IPS-11a (cell line): Measurements from ENCODE around the gene IL11RA.
"Not testable (repeated sequence)": the region's sequence is repeated elsewhere in the genome, so short reads cannot be mapped to it uniquely, and the experiment has no call there.

Experiments used
- H3K4me3 ChIP-seq: one replicate; pipeline ENCODE4 v1.5.1; 2013; ENCODE audit warnings: low read depth, low read length, control low read depth

IL11RA gene

GRCh38 chr9:34628656-34629490 is 23.1 kb upstream of the IL11RA start, which contains the start of gene ARID3C:
TSS of gene ARID3C (minus strand) at chr9:34629066. CDS start at chr9:34628014, 1,052 bp downstream.
- peak within 1 kb of the TSS; percentile 29 for H3K4me3 ChIP-seq

- peak overlapping the region; percentile 29 for H3K4me3 ChIP-seq
Measured at GRCh38 chr9:34629491-34629808, 22.5 kb upstream of the IL11RA start.

GRCh38 chr9:34630402-34631154 is 21.4 kb upstream of the IL11RA start:
- H3K4me3 ChIP-seq = no peak overlapping the region

GRCh38 chr9:34633166-34633565 is 18.8 kb upstream of the IL11RA start:
- no peak overlapping the region for H3K4me3 ChIP-seq

- no peak overlapping the region for H3K4me3 ChIP-seq
Measured at GRCh38 chr9:34633851-34634550, 18.0 kb upstream of the IL11RA start.

GRCh38 chr9:34634551-34635248 is 17.3 kb upstream of the IL11RA start:
- H3K4me3 ChIP-seq = no peak overlapping the region

GRCh38 chr9:34635556-34635955 is 16.4 kb upstream of the IL11RA start:
- H3K4me3 ChIP-seq = no peak overlapping the region

- H3K4me3 ChIP-seq = peak overlapping the region; percentile 66
Measured at GRCh38 chr9:34636791-34637355, 15.1 kb upstream of the IL11RA start.

- peak within 1 kb of the TSS; percentile 66 for H3K4me3 ChIP-seq
Measured at GRCh38 chr9:34637356-34638137, 14.4 kb upstream of the IL11RA start, which contains the start of gene SIGMAR1. TSS of gene SIGMAR1 (minus strand) at chr9:34637787. CDS start at chr9:34637697, 90 bp downstream.

GRCh38 chr9:34638138-34638445 is 13.9 kb upstream of the IL11RA start:
- H3K4me3 ChIP-seq = peak overlapping the region; percentile 34

GRCh38 chr9:34639322-34639721 is 12.7 kb upstream of the IL11RA start:
- H3K4me3 ChIP-seq = not testable (repeated sequence)

GRCh38 chr9:34642679-34643078 is 9.3 kb upstream of the IL11RA start:
- no peak overlapping the region for H3K4me3 ChIP-seq

- H3K4me3 ChIP-seq = no peak overlapping the region
Measured at GRCh38 chr9:34644766-34645314, 7.1 kb upstream of the IL11RA start.

- H3K4me3 ChIP-seq = peak within 1 kb of the TSS; percentile 72
Measured at GRCh38 chr9:34646211-34647083, 5.5 kb upstream of the IL11RA start, which contains the start of gene GALT. TSS of gene GALT (plus strand) at chr9:34646675. CDS start at chr9:34646705, 30 bp downstream.

- H3K4me3 ChIP-seq = peak overlapping the region; percentile 72
Measured at GRCh38 chr9:34647084-34647403, 4.9 kb upstream of the IL11RA start.

GRCh38 chr9:34647651-34648050 is 4.3 kb upstream of the IL11RA start:
- peak overlapping the region; percentile 72 for H3K4me3 ChIP-seq

GRCh38 chr9:34648673-34649072 is 3.3 kb upstream of the IL11RA start:
- no peak overlapping the region for H3K4me3 ChIP-seq

GRCh38 chr9:34650816-34651215 is 1.2 kb upstream of the IL11RA start:
- no peak overlapping the region for H3K4me3 ChIP-seq

GRCh38 chr9:34651321-34651720 is 664 bp upstream of the IL11RA start:
- peak overlapping the region; percentile 44 for H3K4me3 ChIP-seq
